ENCODE data around the gene ARHGDIB.

The ARHGDIB gene

DNA sequence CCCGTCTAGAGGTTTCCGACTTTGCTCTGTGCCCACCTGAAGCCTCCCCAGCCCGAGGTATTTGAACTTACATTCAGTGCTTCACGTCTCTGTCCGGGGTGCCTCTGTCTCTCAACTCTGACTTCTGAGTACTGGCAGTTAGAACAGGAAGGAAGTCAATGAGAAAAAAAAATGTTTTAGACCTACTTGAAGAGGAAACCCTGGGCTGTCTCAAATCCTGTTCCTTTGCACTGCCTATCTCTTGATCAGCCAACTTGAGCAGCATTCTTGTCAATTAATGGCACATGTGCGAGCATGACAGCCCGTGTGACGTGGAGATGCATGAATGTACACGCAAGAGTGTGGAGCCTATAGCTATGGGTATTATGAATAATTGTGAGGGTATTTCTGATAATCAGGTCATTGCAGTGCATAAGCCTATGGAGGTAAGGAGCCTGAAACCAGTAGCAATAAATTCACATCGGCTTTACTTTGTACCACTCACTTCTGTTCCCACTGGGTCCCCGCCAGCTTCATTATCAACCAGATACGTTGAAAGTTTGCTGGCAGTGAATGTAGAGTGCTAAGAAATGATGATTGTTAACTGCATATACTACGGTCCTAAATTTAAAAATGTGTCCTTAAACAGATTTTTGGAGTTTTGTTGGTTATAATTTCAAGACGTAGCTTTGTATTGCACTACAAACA lies at the start of gene ARHGDIB:
TSS of gene ARHGDIB (minus strand) at position 136 of the 687 bp plus-strand sequence. CDS start 10,889 bp downstream, outside the sequence.
- DNase-seq = peak; percentile 91 to 95

DNA sequence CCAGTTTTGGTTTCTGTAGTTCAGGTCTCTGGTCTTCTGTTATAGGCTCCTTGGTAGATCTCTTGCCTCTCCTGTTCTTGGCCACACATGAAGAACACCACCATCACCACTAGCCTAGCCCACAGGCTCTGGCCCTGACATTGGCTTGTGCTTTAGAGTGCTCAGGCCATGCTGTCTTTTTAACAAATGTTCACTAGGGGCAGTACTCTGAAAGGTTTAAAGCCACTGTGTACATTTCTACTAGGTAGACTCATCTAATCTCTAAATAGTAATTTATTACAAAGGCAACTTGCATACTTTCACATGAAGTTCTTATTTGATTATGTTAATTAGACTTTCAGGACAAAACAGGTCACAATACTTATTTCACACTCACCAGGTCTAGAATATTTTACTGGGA lies 49.8 kb upstream of the ARHGDIB start:
- DNase-seq = no peak

DNA sequence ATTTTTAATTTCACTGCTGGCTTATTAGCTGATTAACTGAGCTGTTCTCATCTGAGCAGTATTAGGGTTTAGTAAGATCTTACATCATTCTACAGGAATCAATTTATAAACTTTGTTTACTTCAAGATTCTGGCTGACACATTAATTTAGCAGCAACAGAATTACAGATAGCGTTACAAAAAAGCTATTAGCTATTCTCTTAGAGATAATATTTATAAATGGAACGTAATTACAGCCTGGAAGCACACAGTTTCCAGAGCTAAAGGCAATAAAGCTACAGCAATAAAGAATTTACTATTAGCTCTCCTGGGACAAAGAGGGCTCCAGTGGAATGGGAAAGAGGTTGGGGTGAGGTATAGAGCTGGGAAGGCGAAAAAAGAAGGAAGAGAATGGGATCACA lies 46.1 kb upstream of the ARHGDIB start:
- DNase-seq = no peak

DNA sequence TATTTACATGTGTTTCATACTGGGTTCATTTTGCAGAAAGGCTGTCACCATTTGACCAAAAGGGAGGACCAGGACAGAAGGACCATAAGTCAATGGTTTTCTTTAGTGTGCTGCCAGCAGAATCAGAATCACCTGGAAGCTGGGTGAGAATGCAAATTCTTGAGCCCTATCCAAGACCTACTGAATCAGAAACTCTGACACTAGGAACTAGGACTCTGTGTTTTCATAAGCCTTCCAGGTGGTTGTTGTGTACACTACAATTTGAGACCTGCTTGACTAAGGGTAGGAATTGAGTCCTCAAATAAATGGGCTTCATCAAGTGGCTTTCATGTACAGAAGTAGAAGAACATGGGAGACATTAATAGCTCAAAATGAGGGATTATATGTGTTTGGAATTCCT lies 43.7 kb upstream of the ARHGDIB start:
- DNase-seq = no peak

DNA sequence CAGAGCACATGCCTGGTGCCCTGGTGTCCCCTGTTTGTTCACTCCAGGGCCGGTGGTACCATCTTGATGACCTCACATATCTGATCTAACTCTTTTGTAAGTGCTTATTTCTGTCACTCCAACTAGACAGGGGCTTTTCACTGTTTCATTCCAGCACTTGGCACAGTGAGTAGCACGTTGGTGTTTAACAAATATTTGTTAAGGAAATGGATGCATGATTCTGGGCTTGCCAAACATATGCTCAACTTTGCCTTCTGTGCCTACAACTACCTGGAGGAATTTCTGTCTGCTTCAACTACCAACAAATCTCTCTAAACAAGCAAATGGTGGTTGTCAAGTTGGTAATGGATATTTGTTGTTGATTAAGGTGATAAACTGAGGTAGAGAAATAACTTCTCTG lies 43.0 kb upstream of the ARHGDIB start:
- DNase-seq = no peak

DNA sequence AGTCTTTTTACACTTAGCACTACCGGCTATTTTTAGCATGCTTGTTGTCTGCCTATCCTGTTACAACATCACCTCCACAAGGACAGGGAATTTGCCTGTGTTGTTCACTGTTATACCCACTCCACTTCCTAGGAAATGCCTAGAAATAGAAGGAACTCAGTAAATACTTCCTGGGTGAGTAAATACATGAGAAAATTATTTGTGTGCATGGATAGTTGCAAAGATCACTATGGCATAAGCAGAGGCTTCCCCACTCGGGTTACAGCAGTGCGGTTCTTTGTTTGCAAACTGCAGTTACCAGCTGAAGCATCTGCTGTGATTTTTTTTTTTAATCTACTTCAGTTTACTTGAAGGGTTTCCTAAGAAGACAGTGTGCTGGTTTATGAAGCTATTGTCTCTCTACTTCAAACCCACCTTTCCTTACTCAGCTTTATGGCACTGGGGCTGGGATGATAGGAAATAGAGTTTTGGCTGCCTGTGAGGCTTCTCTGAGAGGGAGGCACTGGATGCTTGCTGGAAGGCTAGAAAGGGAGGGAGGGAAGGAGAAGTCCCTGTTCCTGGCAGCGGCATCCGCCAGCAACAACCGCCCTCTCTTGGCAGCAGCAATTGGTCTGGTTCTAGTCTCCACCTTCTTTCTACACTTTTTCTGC lies 40.5 kb upstream of the ARHGDIB start:
- no peak for DNase-seq

DNA sequence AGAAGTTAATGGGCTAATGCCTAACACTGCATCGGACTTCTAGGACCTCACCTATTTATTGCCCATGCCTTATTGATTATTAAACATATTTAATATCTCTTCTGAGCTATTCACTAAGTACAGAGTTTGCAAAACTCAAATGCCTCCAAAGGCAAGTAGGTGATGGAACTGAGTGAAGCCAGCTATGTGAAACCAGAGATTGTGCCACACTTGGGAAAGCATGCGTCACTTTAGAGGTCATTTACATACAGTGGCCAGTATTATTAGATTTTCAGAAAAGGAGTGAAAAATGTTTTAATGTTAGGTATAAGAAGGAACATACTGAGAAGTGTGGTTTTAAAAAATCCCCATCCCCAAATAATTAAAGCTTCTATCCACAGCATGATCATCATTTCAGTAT lies 39.2 kb upstream of the ARHGDIB start:
- no peak for DNase-seq

DNA sequence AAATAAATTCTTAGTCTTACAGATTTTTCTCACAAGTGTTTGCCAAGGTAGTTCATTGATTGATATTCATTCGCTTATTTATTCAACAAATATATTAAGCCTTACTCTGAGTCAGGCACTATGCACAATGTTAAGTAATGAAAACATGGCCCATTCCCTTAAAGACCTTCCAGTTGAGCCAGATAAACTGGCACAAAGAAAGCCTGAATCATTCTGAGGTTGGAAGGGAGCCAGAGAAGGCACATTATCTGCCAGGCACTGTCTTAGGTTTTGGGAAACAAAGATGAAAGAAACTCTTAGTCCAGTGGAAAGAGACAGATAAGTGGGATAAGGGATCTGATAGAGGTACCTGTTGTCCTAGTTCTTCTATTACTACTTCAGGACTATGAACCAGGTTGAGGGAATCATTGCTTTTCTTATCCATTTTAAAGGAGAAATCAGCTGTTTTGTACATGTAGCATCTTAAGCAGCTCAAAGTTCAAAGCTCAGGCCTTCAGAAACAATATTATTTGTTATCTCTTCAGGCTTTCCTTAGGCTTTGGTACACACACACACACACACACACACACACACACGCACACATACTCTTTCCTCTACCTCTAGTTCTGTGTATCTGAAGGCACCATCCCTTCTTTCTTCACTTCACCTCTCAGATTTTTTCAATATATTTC lies 38.4 kb upstream of the ARHGDIB start:
- no peak for DNase-seq

DNA sequence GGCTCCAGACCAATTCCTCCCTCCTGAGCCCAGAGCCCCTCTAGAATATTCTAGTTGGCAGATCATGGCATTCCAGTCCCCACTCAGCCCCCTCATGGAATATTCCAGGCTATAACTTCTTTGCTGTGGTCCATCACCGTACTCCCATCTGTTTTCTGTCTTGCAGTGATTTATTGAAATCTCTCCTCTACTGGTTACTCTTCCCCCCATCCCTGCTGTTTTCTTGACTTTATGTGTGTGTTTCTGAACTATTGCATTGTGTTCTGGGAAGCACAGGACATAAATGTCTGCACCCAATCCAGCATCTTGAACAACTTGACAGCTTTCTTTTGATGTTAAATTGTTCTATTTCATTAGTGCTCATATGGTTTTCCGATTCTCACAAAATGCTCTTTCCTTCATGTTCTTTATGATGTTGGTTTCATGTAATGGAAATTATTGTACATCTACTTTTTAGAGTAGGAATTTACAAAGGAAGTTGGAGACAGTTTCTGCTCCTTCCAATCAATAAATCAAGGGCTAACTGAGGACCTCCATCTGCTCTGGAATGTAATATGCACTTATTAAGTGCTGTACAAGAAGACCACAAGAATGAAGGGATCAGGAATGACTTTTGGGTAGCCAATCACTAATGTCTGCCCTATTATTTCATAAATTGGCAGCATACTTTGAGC lies 37.8 kb upstream of the ARHGDIB start:
- DNase-seq = no peak

DNA sequence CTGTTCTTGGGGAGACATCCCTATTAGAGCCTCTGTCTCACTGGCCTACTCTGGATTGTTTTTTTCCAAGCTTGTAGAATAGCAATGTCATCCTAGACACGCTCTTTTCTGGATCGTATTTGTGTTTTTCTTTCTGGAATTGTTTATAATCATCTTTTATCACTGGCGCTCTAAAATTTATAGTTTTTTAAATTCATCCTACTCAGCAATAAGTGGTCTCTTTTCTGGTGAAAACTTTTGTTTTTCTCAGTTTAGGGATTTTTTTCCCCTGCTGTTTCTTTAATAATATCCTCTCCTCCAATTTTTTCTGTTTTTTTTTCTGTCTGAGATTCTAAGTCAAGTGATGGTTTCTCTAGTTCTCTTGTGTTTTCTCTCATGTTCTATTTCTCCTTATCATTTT lies 36.6 kb upstream of the ARHGDIB start:
- DNase-seq = no peak

DNA sequence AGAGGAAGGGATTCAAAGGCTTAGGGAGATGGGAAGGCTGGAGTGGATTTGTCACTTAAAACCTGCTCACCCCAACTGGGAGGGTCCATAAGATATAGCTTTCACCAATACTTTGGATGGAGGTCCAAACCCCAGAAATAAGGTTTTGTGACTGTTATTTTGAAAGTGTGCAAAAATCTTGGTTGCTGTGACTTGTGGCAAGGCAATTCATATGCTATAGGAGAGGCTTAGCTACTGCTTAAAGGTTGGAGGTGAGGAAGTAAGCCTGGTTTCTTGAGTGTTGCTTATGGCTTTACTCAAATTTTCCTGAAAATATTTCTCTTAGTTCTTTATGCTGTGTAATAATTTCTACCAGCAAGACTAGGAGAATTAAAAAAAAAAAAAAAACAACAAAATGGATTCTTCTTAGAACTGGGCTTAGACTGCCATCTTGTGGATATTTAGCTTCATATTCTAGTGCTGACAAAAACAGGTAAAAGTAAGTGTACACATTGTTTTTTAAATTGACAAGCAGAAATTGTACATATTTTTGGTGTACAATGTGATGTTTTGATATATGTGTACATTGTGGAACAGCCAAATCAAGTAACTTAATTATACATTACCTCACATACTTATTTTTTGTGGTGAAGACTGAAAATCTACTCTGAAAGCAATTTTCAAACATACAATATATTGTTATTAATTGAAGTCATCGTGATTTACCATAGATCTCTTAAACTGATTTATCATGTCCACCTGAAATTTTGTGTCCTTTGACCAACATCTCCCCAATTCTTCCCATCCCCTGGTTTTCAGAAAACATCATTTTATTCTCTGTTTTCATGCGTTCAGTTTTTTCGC lies 34.4 kb upstream of the ARHGDIB start:
- peak in 1 of 2 donors; percentile 69 for DNase-seq

DNA sequence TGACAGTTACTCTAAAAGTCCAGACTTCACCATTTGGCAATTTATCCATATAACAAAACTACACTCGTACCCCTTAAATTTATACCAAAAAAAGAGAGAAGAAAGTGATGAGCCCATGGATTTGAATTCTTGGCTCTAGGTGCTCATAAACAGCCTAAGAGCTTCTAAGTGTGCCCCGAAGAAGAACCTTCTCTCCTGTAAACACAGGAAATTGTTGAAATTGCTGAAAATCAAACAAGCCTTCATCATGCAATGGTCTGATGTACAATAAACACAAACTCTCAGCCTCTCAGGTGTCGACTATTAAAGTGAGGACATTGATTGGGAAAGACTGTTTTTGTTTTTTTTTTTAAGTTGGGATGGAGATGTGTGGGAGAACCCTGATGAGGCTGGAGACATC lies 33.2 kb upstream of the ARHGDIB start:
- no peak for DNase-seq

DNA sequence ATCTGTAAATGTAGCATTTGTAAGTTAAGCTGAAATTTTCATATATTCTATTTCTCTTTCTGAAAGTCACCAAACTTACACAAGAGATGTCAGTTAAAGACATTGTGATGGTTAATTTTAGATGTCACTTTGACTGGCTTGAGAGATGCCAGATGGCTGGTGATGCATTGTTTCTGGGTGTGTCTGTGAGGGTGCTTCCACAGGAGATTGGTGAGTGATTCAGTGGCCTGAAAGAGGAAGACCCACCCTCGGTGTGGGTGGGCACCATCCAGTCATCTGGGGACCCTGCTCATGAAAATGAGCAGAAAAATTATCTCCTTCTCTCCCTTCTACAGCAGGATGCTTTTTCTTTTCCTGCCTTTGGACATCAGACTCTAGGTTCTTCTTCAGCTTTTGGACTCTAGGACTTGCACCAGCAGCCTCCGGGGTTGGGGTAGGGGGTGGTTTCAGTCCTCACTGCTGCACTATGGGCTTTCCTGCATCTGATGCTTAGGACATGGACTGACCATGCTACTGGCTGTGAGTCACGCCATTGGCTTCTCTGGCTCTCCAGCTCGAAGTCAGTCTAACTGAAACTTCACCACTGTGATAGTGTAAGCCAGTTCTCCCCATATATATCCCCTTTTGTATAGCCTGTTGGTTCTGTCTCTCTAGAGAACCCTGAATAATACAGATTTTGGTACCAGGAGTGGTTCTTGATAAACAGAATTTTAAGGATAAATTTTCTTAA lies 32.3 kb upstream of the ARHGDIB start:
- no peak for DNase-seq

DNA sequence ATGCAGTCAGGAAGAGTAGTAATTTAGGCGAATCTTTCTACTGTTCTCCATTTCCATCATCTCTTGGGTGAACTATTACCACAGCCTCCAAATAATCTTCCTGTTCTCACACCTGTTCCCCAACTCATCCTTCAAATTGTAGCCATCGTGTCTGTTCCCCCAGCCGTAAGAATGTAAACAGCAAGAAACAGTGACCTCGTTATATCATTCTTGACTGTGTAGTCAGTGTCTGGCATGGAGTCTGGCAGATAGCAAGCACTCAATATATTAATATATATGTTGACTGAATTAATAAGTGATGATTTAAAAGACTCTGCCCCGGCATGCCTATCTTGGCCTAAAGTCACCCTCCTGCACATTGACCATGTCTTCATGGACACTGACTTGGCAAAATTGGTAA lies 31.7 kb upstream of the ARHGDIB start:
- no peak for DNase-seq

DNA sequence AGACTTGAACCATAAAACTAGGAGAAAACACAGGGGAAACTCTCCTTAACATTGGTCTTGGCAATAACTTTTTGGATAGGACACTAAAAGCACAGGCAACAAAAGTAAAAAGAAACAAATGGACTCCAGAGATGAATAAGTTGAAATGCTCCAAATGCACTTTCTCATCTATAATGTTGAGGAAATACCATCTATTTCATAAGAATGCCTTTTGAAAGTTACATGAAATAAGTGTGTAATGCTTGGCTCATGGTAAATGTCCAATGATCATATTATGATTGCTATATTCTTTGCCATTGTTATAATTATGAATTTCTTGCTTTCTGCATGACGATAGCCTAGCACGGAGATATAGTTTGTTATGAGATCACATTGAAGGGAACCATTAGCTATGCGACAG lies 31.3 kb upstream of the ARHGDIB start:
- DNase-seq = no peak

DNA sequence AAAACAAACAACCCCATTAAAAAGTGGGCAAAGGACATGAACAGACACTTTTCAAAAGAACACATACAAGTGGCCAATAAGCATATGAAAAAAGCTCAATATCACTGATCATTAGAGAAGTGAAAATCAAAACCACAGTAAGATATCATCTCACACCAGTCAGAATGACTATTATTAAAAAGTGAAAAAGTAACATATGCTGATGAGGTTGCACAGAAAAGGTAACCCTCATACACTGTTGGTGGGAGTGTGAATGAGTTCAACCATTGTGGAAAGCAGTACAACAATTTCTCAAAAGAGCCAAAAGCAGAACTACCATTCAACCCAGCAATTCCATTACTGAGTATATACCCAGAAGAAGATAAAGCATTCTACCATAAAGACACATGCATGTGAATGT lies 29.7 kb upstream of the ARHGDIB start:
- DNase-seq = no peak

DNA sequence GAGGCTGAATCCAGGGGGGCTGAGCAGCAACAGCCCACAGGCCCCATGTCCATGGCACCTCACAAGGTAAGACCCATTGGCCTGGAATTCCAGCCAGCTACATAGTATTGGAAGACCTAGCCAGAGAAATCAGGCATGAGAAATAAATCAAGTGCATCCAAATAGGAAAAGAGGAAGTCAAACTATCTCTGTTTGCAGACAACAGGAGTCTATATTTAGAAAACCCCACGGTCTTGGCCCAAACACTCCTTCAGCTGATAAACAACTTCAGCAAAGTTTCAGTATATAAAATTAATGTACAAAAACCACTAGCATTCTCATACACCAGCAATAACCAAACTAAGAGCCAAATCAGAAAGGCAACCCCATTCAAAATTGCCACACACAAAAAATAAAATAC lies 28.4 kb upstream of the ARHGDIB start:
- no peak for DNase-seq

DNA sequence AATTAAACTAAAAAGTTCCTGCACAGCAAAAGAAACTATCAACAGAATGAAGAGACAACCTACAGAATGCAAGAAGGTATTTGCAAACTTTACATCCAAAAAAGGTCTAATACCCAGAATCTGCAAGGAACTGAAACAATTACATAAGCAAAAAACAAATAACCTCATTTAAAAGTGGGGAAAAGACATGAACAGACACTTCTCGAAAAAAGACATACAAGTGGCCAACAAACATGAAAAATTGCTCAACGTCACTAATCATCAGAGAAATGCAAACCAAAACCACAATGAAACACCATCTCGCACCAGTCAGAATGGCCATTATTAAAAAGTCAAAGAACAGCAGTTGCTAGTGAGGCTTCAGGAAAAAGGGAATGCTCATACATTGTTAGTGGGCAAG lies 26.6 kb upstream of the ARHGDIB start:
- no peak for DNase-seq

DNA sequence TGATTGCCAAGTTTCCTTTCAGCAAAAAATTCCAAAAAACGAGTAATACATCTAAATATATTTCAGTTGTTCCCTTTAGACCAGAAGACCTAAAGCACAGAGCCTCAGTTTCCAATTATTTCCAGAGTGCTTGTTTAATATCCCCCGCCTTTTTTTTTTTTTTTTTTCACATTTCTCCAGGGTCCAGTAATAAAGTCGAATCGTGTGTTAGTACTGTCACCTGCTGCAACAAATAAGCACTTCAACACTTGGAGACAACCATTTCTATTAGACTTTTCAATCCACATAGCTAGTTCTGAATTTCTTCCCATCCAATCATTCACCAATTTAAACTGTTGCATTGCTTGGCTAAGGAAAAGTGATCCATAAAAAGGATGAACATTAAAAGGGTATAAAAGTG lies 25.0 kb upstream of the ARHGDIB start:
- DNase-seq = no peak

DNA sequence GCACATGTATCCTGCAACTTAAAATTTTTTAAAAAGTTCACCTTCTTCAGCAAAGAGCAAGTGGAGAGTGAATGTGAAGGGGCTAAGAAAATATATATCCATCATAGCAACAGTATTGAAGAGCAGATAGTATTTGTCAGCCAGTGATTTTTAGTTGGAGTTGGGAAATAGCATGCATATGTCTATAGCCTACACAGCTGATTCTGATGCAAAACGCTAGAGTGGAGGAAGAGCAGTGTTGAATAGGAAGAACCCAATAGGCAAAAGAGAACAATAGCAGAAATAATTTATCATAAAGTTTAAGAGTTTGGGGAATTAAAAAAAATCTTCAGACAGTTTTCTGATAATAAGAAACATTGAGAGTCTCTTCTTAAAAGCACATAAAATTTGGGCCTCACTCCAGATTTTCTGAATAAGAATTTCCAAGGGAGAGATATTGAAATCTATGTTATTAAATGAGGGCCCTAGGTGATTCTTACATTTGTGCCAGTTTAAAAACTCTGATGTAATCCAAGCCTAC lies 23.4 kb upstream of the ARHGDIB start:
- no peak for DNase-seq

DNA sequence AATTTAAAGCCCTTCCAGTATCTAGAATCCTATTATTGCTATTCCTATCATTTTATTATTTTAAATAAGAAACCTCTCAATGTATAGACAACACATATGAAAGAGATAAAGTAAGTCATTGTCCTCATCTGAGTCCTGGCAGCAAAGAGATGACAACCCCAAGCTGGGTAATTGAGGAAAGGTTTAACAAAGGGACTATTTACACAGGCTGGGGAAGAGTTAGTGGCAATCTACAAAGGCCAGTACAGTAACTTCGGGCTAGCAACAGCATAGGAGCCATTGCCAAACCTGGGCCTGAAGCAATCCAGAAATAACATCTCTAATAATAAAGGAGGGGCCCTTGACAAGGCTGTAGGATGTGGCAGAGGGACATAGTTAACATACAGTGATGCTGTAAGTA lies 22.6 kb upstream of the ARHGDIB start:
- DNase-seq = no peak

DNA sequence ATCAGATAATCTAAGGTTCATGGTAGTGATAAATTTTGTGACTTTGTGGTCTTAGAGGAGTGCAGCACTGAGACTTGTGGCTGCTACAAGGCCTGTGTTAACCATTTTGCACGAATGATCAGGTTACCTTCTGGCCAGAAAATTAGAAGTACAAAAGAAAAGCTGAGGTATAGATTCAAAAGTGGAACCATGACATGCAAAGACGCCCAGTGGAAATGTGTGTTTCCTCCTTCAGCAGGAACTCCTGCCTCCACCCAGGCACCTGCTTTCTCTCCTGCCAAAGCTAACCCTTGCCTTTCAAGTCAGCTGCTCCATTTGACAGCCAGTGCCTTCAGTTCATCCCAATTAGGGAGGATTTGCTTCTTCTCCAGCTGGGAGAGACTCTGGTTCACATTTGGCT lies 21.6 kb upstream of the ARHGDIB start:
- no peak for DNase-seq

Measured in CD4-positive, alpha-beta T cell treated with Interferon alpha-2 for 1 hour (primary cell).